Measurements from ENCODE around the gene SVOP. TPM values are rescaled to one million over a fixed set of nuclear protein-coding genes. Genes with fewer than 3 reads are reported as not detected.
"Not testable (repeated sequence)": the region's sequence is repeated elsewhere in the genome, so short reads cannot be mapped to it uniquely, and the experiment has no call there.

SVOP gene
- total and polyA plus RNA-seq, 7 donors, result 0.23 to 1.1 (median 0.68) TPM; not detected in 2

- DNase-seq, result no peak
- Histone ChIP-seq H3K27ac (no peak overlapping the region), H3K4me1 (no peaks in the 10 kb centered on the region), H3K27me3 (no peaks in the 10 kb centered on the region), H3K36me3 (no peaks in the 10 kb centered on the region), H3K4me3 (no peak overlapping the region), H3K9me3 (no peaks in the 10 kb centered on the region)
- intact Hi-C loops (cut with DNase I), result no loop called here
- TF ChIP-seq, protein P1, sequence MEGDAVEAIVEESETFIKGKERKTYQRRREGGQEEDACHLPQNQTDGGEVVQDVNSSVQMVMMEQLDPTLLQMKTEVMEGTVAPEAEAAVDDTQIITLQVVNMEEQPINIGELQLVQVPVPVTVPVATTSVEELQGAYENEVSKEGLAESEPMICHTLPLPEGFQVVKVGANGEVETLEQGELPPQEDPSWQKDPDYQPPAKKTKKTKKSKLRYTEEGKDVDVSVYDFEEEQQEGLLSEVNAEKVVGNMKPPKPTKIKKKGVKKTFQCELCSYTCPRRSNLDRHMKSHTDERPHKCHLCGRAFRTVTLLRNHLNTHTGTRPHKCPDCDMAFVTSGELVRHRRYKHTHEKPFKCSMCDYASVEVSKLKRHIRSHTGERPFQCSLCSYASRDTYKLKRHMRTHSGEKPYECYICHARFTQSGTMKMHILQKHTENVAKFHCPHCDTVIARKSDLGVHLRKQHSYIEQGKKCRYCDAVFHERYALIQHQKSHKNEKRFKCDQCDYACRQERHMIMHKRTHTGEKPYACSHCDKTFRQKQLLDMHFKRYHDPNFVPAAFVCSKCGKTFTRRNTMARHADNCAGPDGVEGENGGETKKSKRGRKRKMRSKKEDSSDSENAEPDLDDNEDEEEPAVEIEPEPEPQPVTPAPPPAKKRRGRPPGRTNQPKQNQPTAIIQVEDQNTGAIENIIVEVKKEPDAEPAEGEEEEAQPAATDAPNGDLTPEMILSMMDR (IDR thresholded peaks at IDR 0.05), result no peak
- TF ChIP-seq EP300 (IDR thresholded peaks at IDR 0.05), result no peak
- no peak for TF ChIP-seq POLR2A (IDR thresholded peaks at IDR 0.05)
- TF ChIP-seq POLR2AphosphoS5 (IDR thresholded peaks at IDR 0.05), result no peak
- 78 to 82% methylated on average over 3 of the region's 3 CpGs for WGBS, 2 donors
Measured at GRCh38 chr12:108875682-108876361, 145.0 kb downstream of the SVOP start.

GRCh38 chr12:108875280-108875679 lies 145.6 kb downstream of the SVOP start:
- H3K36me3 ChIP-seq, result no peaks in the 10 kb centered on the region
- TF ChIP-seq EP300 (IDR thresholded peaks at IDR 0.05) (no peak), POLR2AphosphoS5 (IDR thresholded peaks at IDR 0.05) (no peak), POLR2A (IDR thresholded peaks at IDR 0.05) (no peak)
- TF ChIP-seq, protein P1 (IDR thresholded peaks at IDR 0.05), result no peak
- WGBS, 2 donors, result 18 to 50% methylated on average over 1 of the region's 1 CpG

GRCh38 chr12:108868781-108869180 lies 152.1 kb downstream of the SVOP start:
- no peak for DNase-seq
- no peak overlapping the region for H3K27ac ChIP-seq
- TF ChIP-seq POLR2AphosphoS5 (IDR thresholded peaks at IDR 0.05) (no peak), POLR2A (IDR thresholded peaks at IDR 0.05) (no peak)

More at GRCh38 chr12:108875280-108875679, 145.6 kb downstream of the SVOP start:
- DNase-seq, result no peak
- Histone ChIP-seq H3K27me3 (no peaks in the 10 kb centered on the region), H3K9me3 (no peaks in the 10 kb centered on the region), H3K27ac (no peak overlapping the region), H3K4me3 (no peak overlapping the region), H3K4me1 (no peaks in the 10 kb centered on the region)
- intact Hi-C loops (cut with DNase I), result no loop called here

GRCh38 chr12:108866083-108866482 lies 154.8 kb downstream of the SVOP start:
- intact Hi-C loops (cut with DNase I), result not testable (repeated sequence)
- WGBS, 2 donors, result 74 to 87% methylated on average over 10 of the region's 10 CpGs

More at GRCh38 chr12:108868781-108869180, 152.1 kb downstream of the SVOP start:
- WGBS, 2 donors, result 89 to 95% methylated on average over 4 of the region's 4 CpGs
- H3K4me1 ChIP-seq, result no peaks in the 10 kb centered on the region
- H3K36me3 ChIP-seq, result no peaks in the 10 kb centered on the region
- no peaks in the 10 kb centered on the region for H3K27me3 ChIP-seq
- H3K4me3 ChIP-seq, result no peak overlapping the region
- no peaks in the 10 kb centered on the region for H3K9me3 ChIP-seq
- intact Hi-C loops (cut with DNase I), result no loop called here

DNA sequence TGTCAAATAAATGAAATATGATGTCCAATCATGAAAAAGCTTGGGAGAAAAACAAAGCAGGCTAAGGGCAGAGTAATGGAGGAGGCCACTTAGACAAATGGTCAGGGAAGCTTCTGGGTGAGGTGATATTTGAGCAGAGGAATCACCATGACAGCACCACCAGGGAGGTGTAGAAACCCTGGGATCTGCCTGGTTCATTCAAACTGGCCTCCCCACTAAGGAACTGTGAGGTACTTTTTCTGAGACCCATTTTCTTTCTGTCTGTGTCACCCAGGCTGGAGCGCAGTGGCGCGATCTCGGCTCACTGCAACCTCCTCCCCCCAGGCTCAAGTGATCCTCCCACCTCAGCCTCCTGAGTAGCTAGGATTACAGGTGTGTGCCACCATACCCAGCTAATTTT lies 155.7 kb downstream of the SVOP start:
- Histone ChIP-seq H3K36me3 (no peaks in the 10 kb centered on the region), H3K27me3 (no peaks in the 10 kb centered on the region), H3K4me3 (no peak overlapping the region), H3K4me1 (no peaks in the 10 kb centered on the region), H3K27ac (no peak overlapping the region), H3K9me3 (no peaks in the 10 kb centered on the region)
- no peak for DNase-seq
- intact Hi-C loops (cut with DNase I), result no loop called here
- no peak for TF ChIP-seq POLR2A (IDR thresholded peaks at IDR 0.05)
- TF ChIP-seq EP300 (IDR thresholded peaks at IDR 0.05), result no peak
- TF ChIP-seq, protein P1 (IDR thresholded peaks at IDR 0.05), result no peak
- no peak for TF ChIP-seq POLR2AphosphoS5 (IDR thresholded peaks at IDR 0.05)
- 96 to 98% methylated on average over 4 of the region's 4 CpGs for WGBS, 2 donors

More at GRCh38 chr12:108866083-108866482, 154.8 kb downstream of the SVOP start:
- not testable (repeated sequence) for H3K27ac ChIP-seq, DNase-seq, H3K36me3 ChIP-seq, H3K4me3 ChIP-seq, H3K27me3 ChIP-seq, H3K4me1 ChIP-seq, H3K9me3 ChIP-seq

DNA sequence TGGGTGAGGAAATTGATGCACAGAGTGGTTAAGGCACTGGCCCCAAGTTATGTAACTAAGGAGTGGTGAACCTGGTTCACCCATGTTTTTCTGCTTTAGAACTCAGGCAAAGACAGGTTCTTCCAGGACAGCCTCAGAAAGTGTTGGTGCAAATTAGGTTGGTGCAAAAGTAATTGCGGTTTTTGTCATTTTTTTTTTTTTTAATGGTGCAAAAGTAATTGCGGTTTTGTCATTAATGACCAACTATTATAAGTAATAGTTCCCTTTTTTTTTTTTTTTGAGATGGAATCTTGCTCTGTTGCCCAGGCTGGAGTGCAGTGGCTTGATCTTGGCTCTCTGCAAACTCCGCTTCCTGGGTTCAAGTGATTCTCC lies 158.3 kb downstream of the SVOP start:
- Histone ChIP-seq H3K27me3 (no peaks in the 10 kb centered on the region), H3K4me3 (no peak overlapping the region), H3K27ac (no peak overlapping the region), H3K4me1 (peaks cover 0 to 14% (median 11%) of the 10 kb centered on the region in 4 donors), H3K36me3 (no peaks in the 10 kb centered on the region), H3K9me3 (no peaks in the 10 kb centered on the region)
- no peak for DNase-seq
- intact Hi-C loops (cut with DNase I), result no loop called here
- WGBS, 2 donors, result 91 to 94% methylated on average over 3 of the region's 3 CpGs
- TF ChIP-seq, protein P1 (IDR thresholded peaks at IDR 0.05), result no peak
- no peak for TF ChIP-seq POLR2AphosphoS5 (IDR thresholded peaks at IDR 0.05)
- TF ChIP-seq EP300 (IDR thresholded peaks at IDR 0.05), result no peak
- no peak for TF ChIP-seq POLR2A (IDR thresholded peaks at IDR 0.05)
